Measurements from ENCODE around the gene FAM83B.

- no peak for TF ChIP-seq CTCF (IDR thresholded peaks at IDR 0.05; ENCODE audit: insufficient read depth, low read depth, low read length)
- TF ChIP-seq EZH2 (IDR thresholded peaks at IDR 0.05; ENCODE audit: insufficient read depth, low read length): no peak
Measured at GRCh38 chr6:54988576-54988975, 142.0 kb downstream of the FAM83B start.
